ENCODE results near the gene TMEFF2. TPM values are rescaled to one million over a fixed set of nuclear protein-coding genes. Genes with fewer than 3 reads are reported as not detected.

Gene TMEFF2
- total and polyA plus RNA-seq, 2 donors (not counting 1 experiment from before 2014, with no cell fraction given), result not detected

- H3K79me2 ChIP-seq (ENCODE audit: control insufficient read depth, insufficient read depth, low read length), result no peaks in the 10 kb centered on the region
- no peaks in the 10 kb centered on the region for H3K9me3 ChIP-seq (ENCODE audit: control extremely low read depth in 1 of 3, control insufficient read depth in 2 of 3, insufficient read depth in 1 of 3, low read length in 2 of 3)
- no peak overlapping the region for H3K4me2 ChIP-seq (replicated peaks; ENCODE audit: low read depth, low read length, poor library complexity, severe bottlenecking)
- H3K4me1 Mint-ChIP-seq, result no peaks in the 10 kb centered on the region
- H3K9me3 Mint-ChIP-seq (ENCODE audit: insufficient read depth), result no peaks in the 10 kb centered on the region
- H4K20me1 ChIP-seq (ENCODE audit: control insufficient read depth, insufficient read depth, low read length, poor library complexity, severe bottlenecking), result no peaks in the 10 kb centered on the region
- H3K27me3 Mint-ChIP-seq, result peaks cover 6% of the 10 kb centered on the region
- ATAC-seq (ENCODE audit: low read depth), result no peak
- POLR2A ChIA-PET, result no interaction called here
- no peak overlapping the region for H2AFZ ChIP-seq (ENCODE audit: insufficient read depth, low read depth, low read length, poor library complexity, severe bottlenecking)
- H3K4me3 Mint-ChIP-seq, result no peak overlapping the region
- no CpG with 5 or more reads among the region's 3 CpGs for WGBS (ENCODE audit: insufficient coverage)
- no peaks in the 10 kb centered on the region for H3K4me1 ChIP-seq (ENCODE audit: control insufficient read depth in 2 of 2, insufficient read depth in 2 of 2, low read length in 2 of 2)
- no peaks in the 10 kb centered on the region for H3K36me3 ChIP-seq (replicated peaks in 1 of 2; ENCODE audit: control extremely low read depth in 1 of 2, control insufficient read depth in 1 of 2, extremely low read depth in 1 of 2, insufficient read depth in 2 of 2, low read length in 1 of 2)
- no peak overlapping the region for H3K27ac ChIP-seq (ENCODE audit: low read length in 2 of 2)
- no peak overlapping the region for H3K9ac ChIP-seq (ENCODE audit: low read length)
- no peak for TF ChIP-seq EZH2 (IDR thresholded peaks at IDR 0.05; ENCODE audit: borderline replicate concordance, insufficient read depth, low read depth, low read length, poor library complexity, severe bottlenecking)
- TF ChIP-seq CTCF (IDR thresholded peaks at IDR 0.05), result no peak
- CTCF ChIA-PET, result no interaction called here
- H3K4me3 ChIP-seq (ENCODE audit: control extremely low read depth in 1 of 5, extremely low read depth in 1 of 5, insufficient read depth in 1 of 5, low read depth in 2 of 5, low read length in 4 of 5), result no peak overlapping the region
- H3K27ac Mint-ChIP-seq, result no peak overlapping the region
- DNase-seq, result no peak
- H3K27me3 ChIP-seq (replicated peaks in 1 of 4; ENCODE audit: control extremely low read depth in 1 of 4, control insufficient read depth in 3 of 4, insufficient read depth in 4 of 4, low read length in 3 of 4), result no peaks in the 10 kb centered on the region
- intact Hi-C loops (cut with micrococcal nuclease), result no loop called here
Measured at GRCh38 chr2:192005211-192005610, 189.5 kb downstream of the TMEFF2 start.

GRCh38 chr2:192004188-192004963, 190.4 kb downstream of the TMEFF2 start:
- no peak for DNase-seq

More at GRCh38 chr2:192004188-192004963, 190.4 kb downstream of the TMEFF2 start:
- Histone ChIP-seq H3K9me3 (ENCODE audit: control extremely low read depth in 1 of 3, control insufficient read depth in 2 of 3, insufficient read depth in 1 of 3, low read length in 2 of 3) (no peaks in the 10 kb centered on the region), H3K4me3 (ENCODE audit: control extremely low read depth in 1 of 5, extremely low read depth in 1 of 5, insufficient read depth in 1 of 5, low read depth in 2 of 5, low read length in 4 of 5) (no peak overlapping the region), H3K79me2 (ENCODE audit: control insufficient read depth, insufficient read depth, low read length) (no peaks in the 10 kb centered on the region), H3K27me3 (replicated peaks in 1 of 4; ENCODE audit: control extremely low read depth in 1 of 4, control insufficient read depth in 3 of 4, insufficient read depth in 4 of 4, low read length in 3 of 4) (no peaks in the 10 kb centered on the region), H3K36me3 (replicated peaks in 1 of 2; ENCODE audit: control extremely low read depth in 1 of 2, control insufficient read depth in 1 of 2, extremely low read depth in 1 of 2, insufficient read depth in 2 of 2, low read length in 1 of 2) (no peaks in the 10 kb centered on the region), H4K20me1 (ENCODE audit: control insufficient read depth, insufficient read depth, low read length, poor library complexity, severe bottlenecking) (no peaks in the 10 kb centered on the region), H3K4me1 (ENCODE audit: control insufficient read depth in 2 of 2, insufficient read depth in 2 of 2, low read length in 2 of 2) (no peaks in the 10 kb centered on the region), H3K9ac (ENCODE audit: low read length) (no peak overlapping the region), H3K27ac (ENCODE audit: low read length in 2 of 2) (no peak overlapping the region), H2AFZ (ENCODE audit: insufficient read depth, low read depth, low read length, poor library complexity, severe bottlenecking) (no peak overlapping the region), H3K4me2 (replicated peaks; ENCODE audit: low read depth, low read length, poor library complexity, severe bottlenecking) (no peak overlapping the region)
- WGBS (ENCODE audit: insufficient coverage), result no CpG with 5 or more reads among the region's 5 CpGs
- ChIA-PET CTCF (no interaction called here), POLR2A (no interaction called here)
- H3K9me3 Mint-ChIP-seq (ENCODE audit: insufficient read depth), result no peaks in the 10 kb centered on the region
- H3K27me3 Mint-ChIP-seq, result peaks cover 6% of the 10 kb centered on the region
- H3K27ac Mint-ChIP-seq, result no peak overlapping the region
- H3K4me1 Mint-ChIP-seq, result no peaks in the 10 kb centered on the region
- TF ChIP-seq CTCF (IDR thresholded peaks at IDR 0.05) (no peak), EZH2 (IDR thresholded peaks at IDR 0.05; ENCODE audit: borderline replicate concordance, insufficient read depth, low read depth, low read length, poor library complexity, severe bottlenecking) (no peak)
- H3K4me3 Mint-ChIP-seq, result no peak overlapping the region
- no peak for ATAC-seq (ENCODE audit: low read depth)
- intact Hi-C loops (cut with micrococcal nuclease), result no loop called here

All from B cell (primary cell).